OCI-LY3 (cell line): Measurements from ENCODE around the gene ETF1.

Experiments used
- H2AFZ ChIP-seq: fragments of 200-600, 300-600 bp; shearing (Covaris generic); 2 replicates; pipeline ENCODE4 v1.6.0; 2014; ENCODE audit warnings: antibody characterized with exemption, low read depth, low read length
- H3K27ac ChIP-seq: fragments of 200-600, 300-600 bp; sonication (generic); 2 replicates; pipeline ENCODE4 v1.5.1; 2014; ENCODE audit warnings: mild to moderate bottlenecking, low read length, moderate library complexity, mixed read lengths
- H3K27me3 ChIP-seq: fragments of 200-600, 300-600 bp; sonication (generic); 2 replicates; pipeline ENCODE4 v1.6.1; 2014; ENCODE audit warnings: low read depth, low read length, mixed read lengths
- H3K36me3 ChIP-seq: fragments of 200-600, 300-600 bp; sonication (generic); replicated peaks from 2 replicates; pipeline ENCODE3; 2014; ENCODE audit warnings: low read depth, low read length, mixed read lengths
- H3K4me1 ChIP-seq: fragments of 300-600, 200-600 bp; sonication (generic); 2 replicates; pipeline ENCODE4 v1.6.1; 2014; ENCODE audit warnings: low read length, mixed read lengths
- H3K4me2 ChIP-seq: fragments of 200-600, 300-600 bp; sonication (generic); 2 replicates; pipeline ENCODE4 v1.6.1; 2014; ENCODE audit warnings: low read length, mixed read lengths
- H3K4me3 ChIP-seq: fragments of 300-600, 200-600 bp; sonication (generic); 2 replicates; pipeline ENCODE4 v1.5.1; 2014; ENCODE audit warnings: antibody characterized with exemption, mild to moderate bottlenecking, low read length, moderate library complexity
- H3K79me2 ChIP-seq: fragments of 300-600, 200-600 bp; shearing (Covaris generic); 2 replicates; pipeline ENCODE4 v1.6.1; 2014; ENCODE audit warnings: mild to moderate bottlenecking, low read length, mixed read lengths
- H3K9ac ChIP-seq: fragments of 300-600, 200-600 bp; shearing (Covaris generic); 2 replicates; pipeline ENCODE4 v1.6.0; 2014; ENCODE audit warnings: mild to moderate bottlenecking, low read length, moderate library complexity
- H3K9me3 ChIP-seq: fragments of 200-600, 300-600 bp; shearing (Covaris generic); 2 replicates; pipeline ENCODE4 v1.6.1; 2014; ENCODE audit warnings: low read length, mixed read lengths; ENCODE audit not compliant: insufficient read depth
- H4K20me1 ChIP-seq: fragments of 200-600, 300-600 bp; sonication (generic); 2 replicates; pipeline ENCODE4 v1.6.1; 2016; ENCODE audit warnings: low read length, mixed read lengths; ENCODE audit not compliant: insufficient read depth
- EZH2phosphoT487 ChIP-seq: fragments of 200-600 bp; shearing (Covaris generic); IDR thresholded peaks from 2 replicates; pipeline ENCODE4 v1.6.1; 2018; ENCODE audit warnings: antibody characterized with exemption, mixed run types, low read depth
- TF ChIP-seq, protein P1 (sequence below): fragments of 200-600, 300-600 bp; sonication (generic); IDR thresholded peaks from 2 replicates; pipeline ENCODE4 v1.5.1; 2014; ENCODE audit warnings: antibody characterized with exemption, low read length, low read depth

Gene ETF1

DNA sequence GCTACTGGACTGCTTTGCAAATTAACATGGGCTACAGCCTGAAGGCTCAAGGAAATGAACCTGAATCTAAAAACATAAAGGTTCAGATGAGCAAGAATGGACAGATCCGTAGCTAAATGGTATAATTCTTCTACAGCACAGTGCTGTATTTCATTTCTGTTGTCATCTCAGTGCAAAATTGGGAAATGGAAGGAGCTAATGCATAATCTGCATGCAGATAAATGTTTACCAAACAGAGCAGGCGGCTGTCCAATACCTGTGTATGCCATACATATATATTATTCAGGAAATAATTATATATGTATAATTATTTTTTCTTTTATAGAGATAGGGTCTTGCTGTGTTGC is 36.5 kb upstream of the ETF1 start:
- H3K79me2 ChIP-seq = peaks cover 8% of the 10 kb centered on the region
- H3K4me1 ChIP-seq = peaks cover 50% of the 10 kb centered on the region
- no peak overlapping the region for H3K9ac ChIP-seq
- H3K4me3 ChIP-seq = no peak overlapping the region
- no peaks in the 10 kb centered on the region for H3K36me3 ChIP-seq
- no peak overlapping the region for H3K4me2 ChIP-seq
- H3K9me3 ChIP-seq = no peaks in the 10 kb centered on the region
- TF ChIP-seq, protein P1, sequence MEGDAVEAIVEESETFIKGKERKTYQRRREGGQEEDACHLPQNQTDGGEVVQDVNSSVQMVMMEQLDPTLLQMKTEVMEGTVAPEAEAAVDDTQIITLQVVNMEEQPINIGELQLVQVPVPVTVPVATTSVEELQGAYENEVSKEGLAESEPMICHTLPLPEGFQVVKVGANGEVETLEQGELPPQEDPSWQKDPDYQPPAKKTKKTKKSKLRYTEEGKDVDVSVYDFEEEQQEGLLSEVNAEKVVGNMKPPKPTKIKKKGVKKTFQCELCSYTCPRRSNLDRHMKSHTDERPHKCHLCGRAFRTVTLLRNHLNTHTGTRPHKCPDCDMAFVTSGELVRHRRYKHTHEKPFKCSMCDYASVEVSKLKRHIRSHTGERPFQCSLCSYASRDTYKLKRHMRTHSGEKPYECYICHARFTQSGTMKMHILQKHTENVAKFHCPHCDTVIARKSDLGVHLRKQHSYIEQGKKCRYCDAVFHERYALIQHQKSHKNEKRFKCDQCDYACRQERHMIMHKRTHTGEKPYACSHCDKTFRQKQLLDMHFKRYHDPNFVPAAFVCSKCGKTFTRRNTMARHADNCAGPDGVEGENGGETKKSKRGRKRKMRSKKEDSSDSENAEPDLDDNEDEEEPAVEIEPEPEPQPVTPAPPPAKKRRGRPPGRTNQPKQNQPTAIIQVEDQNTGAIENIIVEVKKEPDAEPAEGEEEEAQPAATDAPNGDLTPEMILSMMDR = no peak
- no peak for TF ChIP-seq EZH2phosphoT487
- no peak overlapping the region for H3K27ac ChIP-seq
- H2AFZ ChIP-seq = no peak overlapping the region
- H4K20me1 ChIP-seq = no peaks in the 10 kb centered on the region
- H3K27me3 ChIP-seq = no peaks in the 10 kb centered on the region

DNA sequence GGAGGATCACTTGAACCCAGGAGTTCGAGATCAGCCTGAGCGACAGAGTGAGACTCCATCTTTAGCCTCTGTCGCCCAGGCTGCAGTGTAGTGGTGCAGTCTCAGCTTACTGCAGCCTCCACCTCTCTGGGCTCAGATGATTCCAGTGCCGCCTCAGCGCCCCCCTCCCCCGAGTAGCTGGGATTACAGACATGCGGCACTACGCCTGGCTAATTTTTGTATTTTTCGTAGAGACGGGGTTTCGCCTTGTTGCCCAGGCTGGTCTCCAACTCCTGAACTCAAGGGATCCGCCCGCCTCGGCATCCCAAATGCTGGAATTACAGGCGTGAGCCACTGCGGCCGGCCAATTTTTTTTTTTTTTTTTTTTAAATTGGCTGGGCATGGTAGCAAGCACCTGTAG is 34.4 kb upstream of the ETF1 start:
- Histone ChIP-seq H3K4me3 (peak overlapping the region; percentile 61), H3K27ac (no peak overlapping the region), H4K20me1 (no peaks in the 10 kb centered on the region), H3K79me2 (peaks cover 28% of the 10 kb centered on the region), H3K4me1 (peaks cover 46% of the 10 kb centered on the region), H3K27me3 (no peaks in the 10 kb centered on the region), H3K4me2 (peak overlapping the region; percentile 69), H2AFZ (peak overlapping the region; percentile 43; the same call in 1 of the 2 replicates), H3K9ac (peak overlapping the region; percentile 42), H3K9me3 (no peaks in the 10 kb centered on the region), H3K36me3 (peaks cover 10% of the 10 kb centered on the region)
- TF ChIP-seq EZH2phosphoT487 = no peak
- TF ChIP-seq, protein P1 = no peak

DNA sequence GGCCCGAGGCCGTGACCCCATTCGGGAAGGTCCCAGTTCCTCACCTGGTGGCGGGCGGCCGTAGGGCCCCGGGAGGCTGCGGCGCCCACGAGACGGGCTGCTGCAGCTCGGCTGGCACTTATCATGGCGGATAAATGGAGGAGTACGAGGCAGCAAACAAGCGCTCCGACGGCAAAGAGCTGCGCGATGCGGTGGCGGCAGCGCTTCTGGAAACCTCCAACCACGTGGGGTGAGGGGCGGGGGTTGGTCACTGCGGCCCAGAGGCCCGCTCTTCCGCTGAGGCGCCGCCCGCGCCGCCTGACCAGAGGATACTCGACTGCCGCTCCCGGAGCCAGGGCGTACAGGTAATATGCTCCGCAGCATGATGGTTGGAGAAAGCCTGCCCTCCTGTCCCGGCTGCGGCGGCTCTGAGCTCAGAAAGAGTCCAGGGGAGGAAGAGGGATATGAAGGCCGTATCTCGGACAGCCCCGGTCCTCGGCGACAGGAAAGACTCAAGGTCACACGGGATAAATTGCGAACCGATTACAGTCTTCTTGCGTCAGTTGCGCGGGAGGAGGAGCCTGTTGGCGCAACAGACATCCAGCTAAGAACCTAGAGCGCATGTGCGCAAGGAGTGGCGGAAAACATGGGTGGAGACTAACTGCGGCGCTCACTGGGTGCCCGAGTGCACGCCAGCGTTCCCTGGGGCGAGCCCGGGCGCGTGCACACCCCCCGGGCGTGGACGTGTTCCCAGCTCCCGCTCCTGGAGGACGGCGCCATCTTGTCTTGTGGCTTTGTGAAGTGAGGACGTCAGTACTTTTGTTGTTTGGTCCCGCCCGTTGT is 32.4 kb upstream of the ETF1 start, which contains the start of gene HSPA9:
TSS of gene HSPA9 (minus strand) at position 208 of the 822 bp plus-strand sequence. CDS start at position 125, 83 bp downstream.
- peaks cover 18% of the 10 kb centered on the region for H3K36me3 ChIP-seq
- H3K4me3 ChIP-seq = peak within 1 kb of the TSS; percentile 98
- H4K20me1 ChIP-seq = no peaks in the 10 kb centered on the region
- H3K9ac ChIP-seq = peak within 1 kb of the TSS; percentile 86
- TF ChIP-seq, protein P1 = no peak
- no peak for TF ChIP-seq EZH2phosphoT487
- peak within 1 kb of the TSS; percentile 88 for H3K27ac ChIP-seq
- H3K9me3 ChIP-seq = no peaks in the 10 kb centered on the region
- H3K27me3 ChIP-seq = no peaks in the 10 kb centered on the region
- peak within 1 kb of the TSS; percentile 95 for H2AFZ ChIP-seq
- peaks cover 45% of the 10 kb centered on the region for H3K79me2 ChIP-seq
- H3K4me2 ChIP-seq = peak within 1 kb of the TSS; percentile 99
- peaks cover 29% of the 10 kb centered on the region for H3K4me1 ChIP-seq

DNA sequence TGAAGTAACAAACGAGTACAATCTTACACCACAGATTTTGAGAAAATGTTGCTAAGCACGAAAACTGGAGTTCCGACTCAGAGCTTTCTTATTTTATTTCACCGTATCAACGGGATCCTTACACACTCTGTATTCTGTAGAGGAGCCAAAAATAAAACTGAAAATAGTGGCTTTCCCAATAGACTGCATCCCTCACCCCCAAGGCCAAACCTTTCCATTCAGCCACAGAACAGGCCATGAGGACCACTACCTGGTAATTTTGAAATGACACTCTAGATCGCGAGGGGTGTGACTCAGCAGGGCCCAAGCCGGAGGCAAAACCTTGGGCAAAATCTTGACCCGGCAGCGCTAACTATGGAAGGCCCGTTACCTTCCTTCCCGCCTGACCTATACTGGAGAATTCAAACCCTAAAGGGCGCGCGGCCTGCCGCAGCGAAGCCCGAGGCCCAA is 31.7 kb upstream of the ETF1 start:
- peaks cover 18% of the 10 kb centered on the region for H3K36me3 ChIP-seq
- no peak for TF ChIP-seq EZH2phosphoT487
- TF ChIP-seq, protein P1 = no peak
- peak overlapping the region; percentile 99 for H3K4me2 ChIP-seq
- no peaks in the 10 kb centered on the region for H3K27me3 ChIP-seq
- H3K9ac ChIP-seq = peak overlapping the region; percentile 86
- H3K79me2 ChIP-seq = peaks cover 51% of the 10 kb centered on the region
- H3K4me3 ChIP-seq = peak overlapping the region; percentile 98
- H3K4me1 ChIP-seq = peaks cover 27% of the 10 kb centered on the region
- no peak overlapping the region; the same call in 1 of the 2 replicates for H2AFZ ChIP-seq
- H3K9me3 ChIP-seq = no peaks in the 10 kb centered on the region
- H3K27ac ChIP-seq = peak overlapping the region; percentile 88
- no peaks in the 10 kb centered on the region for H4K20me1 ChIP-seq
